Fibroblast of pulmonary artery (primary cell): ENCODE data around the gene MYMX.

Experiments
- DNase-seq: peaks from one replicate; pipeline ENCODE4 v3.0.0-alpha.2; 2010; ENCODE audit warnings: low read depth
- H3K4me3 ChIP-seq: replicated peaks from 2 replicates; pipeline ENCODE4 v1.5.1; 2011; ENCODE audit warnings: low read depth, mild to moderate bottlenecking, control low read depth, low read length, moderate library complexity
- TF ChIP-seq, protein P1 (sequence below): IDR thresholded peaks from 2 replicates; pipeline ENCODE4 v1.5.1; 2011; ENCODE audit warnings: mild to moderate bottlenecking, control low read depth, low read length, inconsistent platforms; ENCODE audit errors: missing control alignments

Gene MYMX

GRCh38 chr6:44249082-44249748 lies 32.5 kb downstream of the MYMX start:
- TF ChIP-seq, protein P1, sequence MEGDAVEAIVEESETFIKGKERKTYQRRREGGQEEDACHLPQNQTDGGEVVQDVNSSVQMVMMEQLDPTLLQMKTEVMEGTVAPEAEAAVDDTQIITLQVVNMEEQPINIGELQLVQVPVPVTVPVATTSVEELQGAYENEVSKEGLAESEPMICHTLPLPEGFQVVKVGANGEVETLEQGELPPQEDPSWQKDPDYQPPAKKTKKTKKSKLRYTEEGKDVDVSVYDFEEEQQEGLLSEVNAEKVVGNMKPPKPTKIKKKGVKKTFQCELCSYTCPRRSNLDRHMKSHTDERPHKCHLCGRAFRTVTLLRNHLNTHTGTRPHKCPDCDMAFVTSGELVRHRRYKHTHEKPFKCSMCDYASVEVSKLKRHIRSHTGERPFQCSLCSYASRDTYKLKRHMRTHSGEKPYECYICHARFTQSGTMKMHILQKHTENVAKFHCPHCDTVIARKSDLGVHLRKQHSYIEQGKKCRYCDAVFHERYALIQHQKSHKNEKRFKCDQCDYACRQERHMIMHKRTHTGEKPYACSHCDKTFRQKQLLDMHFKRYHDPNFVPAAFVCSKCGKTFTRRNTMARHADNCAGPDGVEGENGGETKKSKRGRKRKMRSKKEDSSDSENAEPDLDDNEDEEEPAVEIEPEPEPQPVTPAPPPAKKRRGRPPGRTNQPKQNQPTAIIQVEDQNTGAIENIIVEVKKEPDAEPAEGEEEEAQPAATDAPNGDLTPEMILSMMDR, result no peak
- H3K4me3 ChIP-seq, result peak overlapping the region; percentile 100
- no peak for DNase-seq

DNA sequence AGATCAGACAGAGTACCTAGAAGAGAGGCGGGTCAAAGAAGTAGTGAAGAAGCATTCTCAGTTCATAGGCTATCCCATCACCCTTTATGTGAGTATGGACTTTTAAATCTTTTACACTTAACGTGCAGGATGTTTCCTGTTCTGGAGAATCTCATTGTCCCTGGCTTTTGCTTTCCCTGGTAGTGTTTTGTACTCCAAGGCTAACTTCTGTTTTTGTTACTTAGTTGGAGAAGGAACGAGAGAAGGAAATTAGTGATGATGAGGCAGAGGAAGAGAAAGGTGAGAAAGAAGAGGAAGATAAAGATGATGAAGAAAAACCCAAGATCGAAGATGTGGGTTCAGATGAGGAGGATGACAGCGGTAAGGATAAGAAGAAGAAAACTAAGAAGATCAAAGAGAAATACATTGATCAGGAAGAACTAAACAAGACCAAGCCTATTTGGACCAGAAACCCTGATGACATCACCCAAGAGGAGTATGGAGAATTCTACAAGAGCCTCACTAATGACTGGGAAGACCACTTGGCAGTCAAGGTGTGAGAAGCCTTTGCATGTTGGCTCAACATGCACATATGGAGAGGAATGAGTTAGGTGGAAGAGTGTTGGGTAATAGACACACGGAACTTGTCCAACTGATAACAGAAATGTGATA lies 33.5 kb downstream of the MYMX start:
- DNase-seq, result no peak
- no peak overlapping the region for H3K4me3 ChIP-seq
- TF ChIP-seq, protein P1, result no peak

DNA sequence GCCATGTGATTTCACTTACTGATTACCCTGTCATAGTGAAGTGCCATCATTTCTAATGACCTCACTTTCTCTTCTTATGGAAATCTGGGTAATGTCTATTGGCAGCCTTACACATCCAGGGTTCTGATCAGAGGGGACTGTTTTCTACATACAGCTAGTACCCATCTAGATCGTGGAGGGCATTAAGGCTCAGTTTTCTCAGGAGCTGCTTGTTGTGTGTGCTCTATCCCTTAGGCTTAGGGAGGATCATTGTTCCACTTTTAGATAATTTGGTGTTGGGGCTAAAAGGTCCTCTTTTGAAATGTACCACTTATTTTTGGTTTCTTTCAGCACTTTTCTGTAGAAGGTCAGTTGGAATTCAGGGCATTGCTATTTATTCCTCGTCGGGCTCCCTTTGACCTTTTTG lies 34.0 kb downstream of the MYMX start:
- no peak for DNase-seq
- TF ChIP-seq, protein P1, result no peak
- no peak overlapping the region for H3K4me3 ChIP-seq

- TF ChIP-seq, protein P1, result no peak
- H3K4me3 ChIP-seq, result no peak overlapping the region
- no peak for DNase-seq
These were observed 35.1 kb downstream of the MYMX start for GRCh38 chr6:44251576-44252524.

- TF ChIP-seq, protein P1, result peak; percentile 51
- DNase-seq, result peak; percentile 48
- no peak overlapping the region for H3K4me3 ChIP-seq
These were observed 36.8 kb downstream of the MYMX start for GRCh38 chr6:44253307-44254101.

- DNase-seq, result no peak
- TF ChIP-seq, protein P1, result no peak
- H3K4me3 ChIP-seq, result no peak overlapping the region
These were observed 37.7 kb downstream of the MYMX start for GRCh38 chr6:44254191-44255104.
